ENCODE results near the gene KCNMA1.

KCNMA1 gene

DNA sequence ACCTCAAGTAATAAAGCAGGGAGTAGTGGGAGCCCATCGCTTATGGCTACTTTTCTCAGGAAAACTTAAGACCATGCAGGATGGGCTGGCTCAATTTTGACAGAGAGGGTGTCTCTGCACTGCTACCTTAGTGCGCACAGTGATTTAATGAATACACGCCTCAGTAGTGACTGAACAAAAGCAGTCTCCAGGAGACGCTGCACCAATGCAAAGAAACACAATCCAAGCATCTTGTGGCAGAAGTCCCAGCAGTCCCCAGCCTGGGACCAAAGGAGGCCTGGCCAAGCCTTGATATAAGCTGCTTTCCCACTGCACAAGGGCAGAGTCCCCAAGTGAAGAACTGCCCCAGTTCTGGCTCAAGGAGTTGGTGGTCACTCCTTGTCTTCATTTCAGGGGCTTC, 368.9 kb downstream of the KCNMA1 start:
- no peak for DNase-seq (ENCODE audit: low read depth)
- no peak overlapping the region for H3K4me3 ChIP-seq (ENCODE audit: low read length)
- TF ChIP-seq, protein P1, sequence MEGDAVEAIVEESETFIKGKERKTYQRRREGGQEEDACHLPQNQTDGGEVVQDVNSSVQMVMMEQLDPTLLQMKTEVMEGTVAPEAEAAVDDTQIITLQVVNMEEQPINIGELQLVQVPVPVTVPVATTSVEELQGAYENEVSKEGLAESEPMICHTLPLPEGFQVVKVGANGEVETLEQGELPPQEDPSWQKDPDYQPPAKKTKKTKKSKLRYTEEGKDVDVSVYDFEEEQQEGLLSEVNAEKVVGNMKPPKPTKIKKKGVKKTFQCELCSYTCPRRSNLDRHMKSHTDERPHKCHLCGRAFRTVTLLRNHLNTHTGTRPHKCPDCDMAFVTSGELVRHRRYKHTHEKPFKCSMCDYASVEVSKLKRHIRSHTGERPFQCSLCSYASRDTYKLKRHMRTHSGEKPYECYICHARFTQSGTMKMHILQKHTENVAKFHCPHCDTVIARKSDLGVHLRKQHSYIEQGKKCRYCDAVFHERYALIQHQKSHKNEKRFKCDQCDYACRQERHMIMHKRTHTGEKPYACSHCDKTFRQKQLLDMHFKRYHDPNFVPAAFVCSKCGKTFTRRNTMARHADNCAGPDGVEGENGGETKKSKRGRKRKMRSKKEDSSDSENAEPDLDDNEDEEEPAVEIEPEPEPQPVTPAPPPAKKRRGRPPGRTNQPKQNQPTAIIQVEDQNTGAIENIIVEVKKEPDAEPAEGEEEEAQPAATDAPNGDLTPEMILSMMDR (conservative IDR thresholded peaks at IDR 0.05; ENCODE audit: low read depth, low read length), result no peak

DNA sequence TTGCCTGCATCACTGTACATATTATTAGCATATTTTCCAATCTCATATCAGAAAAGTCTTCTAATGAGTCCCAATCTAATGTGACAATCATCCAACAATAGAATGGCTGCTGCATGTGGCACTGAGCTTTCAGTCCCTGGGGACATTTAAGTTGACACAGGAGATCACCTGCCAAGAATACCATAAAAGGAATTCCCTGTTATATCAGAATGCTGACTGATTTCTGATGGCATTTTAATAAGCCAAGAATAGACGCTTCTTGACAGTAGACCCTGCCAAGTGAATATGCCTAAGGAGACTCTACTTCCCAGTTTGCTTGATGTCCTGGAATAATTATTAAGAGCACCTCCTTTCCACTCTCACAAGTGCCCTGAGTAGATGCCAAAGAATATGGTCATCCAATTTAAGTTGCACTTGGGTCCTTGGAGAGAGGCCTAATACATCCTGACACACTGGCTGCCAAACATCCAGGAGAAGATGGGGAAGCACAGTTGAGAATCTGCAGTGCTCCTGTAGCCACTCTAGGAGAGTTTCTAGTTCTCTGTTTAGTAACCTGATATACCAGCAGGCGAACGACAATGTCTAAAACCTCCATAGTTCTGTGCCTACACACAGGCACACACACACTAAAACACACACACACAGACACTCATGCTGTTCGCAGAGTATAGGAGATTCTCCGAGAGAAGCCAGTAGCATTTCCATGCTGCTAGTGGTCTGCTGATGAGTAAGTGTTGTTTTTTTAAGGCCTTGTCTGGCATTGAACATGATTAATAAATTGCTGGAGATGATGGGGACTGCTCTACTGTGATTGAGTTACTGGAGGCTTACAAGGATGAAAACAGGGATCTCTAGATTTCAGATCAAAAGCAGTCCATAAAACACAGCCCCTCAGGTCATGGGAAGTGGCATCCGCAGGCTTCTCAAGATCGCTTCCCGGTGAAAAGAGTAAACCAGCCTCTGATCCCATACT, 369.6 kb downstream of the KCNMA1 start:
- H3K4me3 ChIP-seq (ENCODE audit: low read length), result no peak overlapping the region
- DNase-seq (ENCODE audit: low read depth), result no peak
- TF ChIP-seq, protein P1 (conservative IDR thresholded peaks at IDR 0.05; ENCODE audit: low read depth, low read length), result no peak

DNA sequence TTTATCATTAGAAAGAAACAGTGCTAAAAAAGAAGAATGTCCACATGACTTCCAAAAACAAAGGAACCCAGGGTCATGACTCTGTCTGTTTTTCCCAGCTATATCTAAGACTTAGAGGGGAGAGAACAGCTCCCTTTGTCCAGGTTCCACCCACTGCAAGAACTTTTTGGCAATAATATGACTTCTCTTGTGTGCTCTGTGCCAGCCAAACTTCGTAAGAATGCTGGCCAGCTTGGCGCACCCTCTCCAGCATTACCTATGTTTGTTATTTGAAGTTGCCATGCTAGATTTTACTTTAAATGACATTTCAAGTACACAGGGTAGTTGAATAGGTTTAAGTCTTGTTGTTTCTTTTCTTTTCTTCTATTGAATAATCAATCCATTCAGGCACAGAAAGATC, 371.4 kb downstream of the KCNMA1 start:
- DNase-seq (ENCODE audit: low read depth), result no peak
- TF ChIP-seq, protein P1 (conservative IDR thresholded peaks at IDR 0.05; ENCODE audit: low read depth, low read length), result no peak
- H3K4me3 ChIP-seq (ENCODE audit: low read length), result no peak overlapping the region

DNA sequence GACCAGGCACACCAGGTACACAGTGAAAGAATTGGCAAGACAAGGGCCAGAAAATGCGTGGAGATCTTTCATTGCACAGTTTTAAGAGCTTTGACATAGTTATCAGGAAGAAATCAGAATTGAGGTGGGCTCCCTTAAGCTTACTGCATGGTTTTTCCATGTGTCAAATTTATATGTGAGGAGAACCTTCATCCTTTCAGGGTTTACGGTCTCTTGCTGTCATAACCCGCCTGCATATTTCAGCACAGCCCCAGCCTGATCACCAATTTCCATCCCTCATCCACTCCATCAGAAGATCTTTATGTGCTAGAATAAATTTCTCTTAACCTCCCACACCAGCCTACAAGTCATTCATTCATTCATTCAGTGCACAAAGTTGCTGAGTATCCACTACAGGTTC, 373.1 kb downstream of the KCNMA1 start:
- TF ChIP-seq, protein P1 (conservative IDR thresholded peaks at IDR 0.05; ENCODE audit: low read depth, low read length), result no peak
- no peak overlapping the region for H3K4me3 ChIP-seq (ENCODE audit: low read length)
- no peak for DNase-seq (ENCODE audit: low read depth)

DNA sequence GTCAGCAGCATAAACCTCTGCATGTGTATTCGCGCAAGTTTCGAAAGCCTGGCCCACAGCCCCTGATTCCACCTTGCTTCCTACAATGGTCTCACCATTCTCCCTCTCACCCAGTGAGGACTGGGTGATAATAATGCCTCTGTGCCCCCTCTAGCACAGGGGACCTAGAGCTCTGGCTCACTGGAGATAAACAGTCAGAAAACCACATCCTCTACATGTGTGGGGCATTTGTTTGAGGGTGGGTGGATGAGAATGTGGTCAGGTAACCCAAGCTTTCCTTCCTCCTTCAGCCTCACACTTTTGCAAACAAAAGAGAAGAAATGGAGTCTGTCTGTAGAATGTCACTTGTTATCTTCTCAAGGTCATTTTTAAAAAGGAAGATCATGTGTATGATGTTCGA, 373.5 kb downstream of the KCNMA1 start:
- no peak for DNase-seq (ENCODE audit: low read depth)
- no peak overlapping the region for H3K4me3 ChIP-seq (ENCODE audit: low read length)

DNA sequence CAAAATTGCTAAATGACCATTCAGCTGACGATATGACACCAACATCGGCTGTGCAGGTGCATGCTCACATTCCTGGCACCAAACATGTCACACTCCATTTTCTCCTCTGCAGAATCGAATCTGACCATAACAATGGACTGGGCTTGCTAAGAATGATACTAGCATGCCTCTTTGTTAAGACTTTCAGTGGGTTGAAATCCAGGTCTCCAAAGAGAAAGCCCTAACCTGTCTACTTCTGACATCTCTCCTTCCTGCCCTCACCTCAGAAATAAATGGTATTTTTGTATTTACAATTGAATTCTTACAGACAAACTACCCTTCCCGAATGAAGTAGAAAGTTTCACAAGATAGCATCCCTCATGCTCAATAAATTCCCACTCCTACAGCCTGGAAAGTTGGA, 373.9 kb downstream of the KCNMA1 start:
- TF ChIP-seq, protein P1 (conservative IDR thresholded peaks at IDR 0.05; ENCODE audit: low read depth, low read length), result no peak
- no peak overlapping the region for H3K4me3 ChIP-seq (ENCODE audit: low read length)
- DNase-seq (ENCODE audit: low read depth), result no peak

More for the DNA sequence above, 373.5 kb downstream of the KCNMA1 start:
- TF ChIP-seq, protein P1 (conservative IDR thresholded peaks at IDR 0.05; ENCODE audit: low read depth, low read length), result no peak

DNA sequence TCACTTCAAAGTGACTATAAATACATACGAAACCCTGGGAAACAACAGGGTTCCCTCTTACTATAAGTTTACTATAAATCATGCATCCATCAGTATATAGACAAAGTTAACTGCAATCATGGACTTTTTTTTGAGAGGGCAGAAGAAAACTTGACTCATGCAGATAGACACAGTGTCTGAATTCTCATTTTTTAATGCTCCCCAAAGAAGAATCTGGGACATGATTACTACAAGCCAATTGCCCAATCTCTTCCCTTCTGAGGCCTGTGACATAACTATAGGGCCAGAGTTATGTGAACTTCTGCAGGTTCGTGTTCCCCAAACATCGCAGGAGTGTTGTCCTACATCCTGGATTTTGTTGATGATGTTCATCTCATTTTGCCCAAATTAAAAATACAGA, 376.5 kb downstream of the KCNMA1 start:
- TF ChIP-seq, protein P1 (conservative IDR thresholded peaks at IDR 0.05; ENCODE audit: low read depth, low read length), result no peak

More for the DNA sequence above, 376.5 kb downstream of the KCNMA1 start:
- DNase-seq (ENCODE audit: low read depth), result no peak
- H3K4me3 ChIP-seq (ENCODE audit: low read length), result no peak overlapping the region

All from retinal pigment epithelial cell (primary cell).